ENCODE results near the gene NT5C. TPM values are rescaled to one million over a fixed set of nuclear protein-coding genes. Genes with fewer than 3 reads are reported as not detected.
"Not testable (repeated sequence)": the region's sequence is repeated elsewhere in the genome, so short reads cannot be mapped to it uniquely, and the experiment has no call there.

The NT5C gene
- polyA plus RNA-seq (ENCODE audit: insufficient read length) = 48.7 TPM

DNA sequence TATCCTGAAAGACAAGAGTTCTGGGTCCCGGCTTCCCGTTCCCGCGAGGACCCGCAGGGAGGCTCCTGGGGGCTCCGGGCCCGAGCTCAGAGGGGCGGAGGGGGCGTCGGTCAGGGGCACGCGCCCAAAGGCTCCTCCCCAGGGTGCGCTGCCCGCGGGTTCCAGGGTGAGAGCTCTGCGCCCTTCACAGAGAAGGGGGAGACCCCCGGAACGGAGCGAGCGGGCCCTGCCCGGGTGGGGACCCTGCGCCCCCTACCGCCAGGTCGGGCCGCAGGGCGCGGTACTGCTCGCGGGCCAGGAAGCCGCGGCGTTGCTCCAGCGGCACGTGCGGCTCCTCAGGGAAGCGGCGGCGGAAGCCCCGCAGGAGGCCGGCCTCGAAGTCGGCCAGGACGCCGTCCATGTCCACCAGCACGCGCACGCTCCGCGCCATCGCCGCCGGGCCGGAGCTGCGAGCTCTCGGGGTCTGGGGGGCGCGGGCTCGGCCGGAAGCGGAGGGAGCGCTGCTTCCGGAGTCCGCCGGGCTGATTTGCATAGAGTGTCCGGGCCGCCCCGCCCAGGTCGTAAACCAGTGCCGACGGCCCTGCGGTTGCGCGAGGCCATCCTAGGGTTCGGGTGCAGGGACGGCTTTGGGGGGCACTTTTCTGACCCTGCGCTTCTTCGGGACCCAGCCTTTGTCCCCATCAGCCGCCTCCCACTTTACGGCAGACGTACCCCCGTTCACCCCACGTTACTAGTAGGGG lies at the start of gene NT5C:
TSS of gene NT5C (minus strand) at position 465 of the 740 bp plus-strand sequence. CDS start at position 430, 35 bp downstream.
- peak; percentile 91 for DNase-seq

DNA sequence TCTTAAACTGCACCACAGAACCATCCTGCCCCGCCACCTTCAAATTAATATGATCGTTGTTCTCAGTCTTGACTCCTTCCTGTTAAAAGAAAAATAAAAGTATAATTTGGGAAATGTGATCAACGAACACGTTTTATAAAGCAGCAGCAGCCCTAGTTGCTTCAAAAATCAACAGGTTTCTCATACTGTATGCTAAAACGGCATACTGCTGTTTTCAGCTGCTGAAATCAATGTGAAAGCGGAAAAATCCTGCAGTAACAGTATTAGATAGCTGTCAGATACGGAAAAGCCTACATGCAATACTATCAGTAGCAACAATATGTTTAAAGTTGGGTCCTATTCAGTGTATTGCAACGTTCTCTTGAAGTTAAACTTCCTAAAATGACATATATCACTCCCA lies 49.6 kb upstream of the NT5C start:
- no peak for DNase-seq

DNA sequence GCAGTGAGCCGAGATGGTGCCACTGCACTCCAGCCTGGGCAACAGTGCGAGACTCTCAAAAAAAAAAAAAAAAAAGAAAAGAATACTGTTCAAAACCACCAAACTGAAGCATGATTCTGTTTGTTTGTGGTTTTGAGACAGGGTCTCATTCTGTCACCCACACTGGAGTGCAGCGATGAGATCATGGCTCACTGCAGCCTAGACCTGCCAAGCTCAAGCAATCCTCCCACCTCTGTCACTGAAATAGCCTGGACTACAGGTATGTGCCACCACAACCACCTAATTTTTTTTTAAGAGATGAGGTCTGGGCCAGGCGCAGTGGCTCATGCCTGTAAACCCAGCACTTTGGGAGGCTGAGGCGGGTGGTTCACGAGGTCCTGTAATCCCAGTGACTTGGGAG lies 46.9 kb upstream of the NT5C start:
- DNase-seq = no peak

DNA sequence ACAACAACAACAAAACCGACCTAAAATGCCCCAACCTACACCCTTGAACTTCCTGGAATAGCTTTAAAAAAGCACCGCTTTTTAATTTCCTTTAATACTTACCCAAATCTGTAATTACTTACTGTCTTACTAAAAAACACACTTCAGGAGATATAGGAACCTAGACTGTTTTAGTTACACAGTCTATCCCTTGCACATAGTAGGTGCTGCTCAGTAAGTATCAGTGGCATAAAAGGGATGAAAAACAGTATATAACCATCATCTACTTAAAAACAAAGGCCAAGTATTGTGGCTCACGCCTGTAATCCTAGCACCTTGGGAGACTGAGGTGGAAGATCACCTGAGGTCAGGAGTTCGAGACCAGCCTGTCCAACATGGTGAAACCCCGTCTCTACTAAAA lies 45.1 kb upstream of the NT5C start:
- DNase-seq = no peak

DNA sequence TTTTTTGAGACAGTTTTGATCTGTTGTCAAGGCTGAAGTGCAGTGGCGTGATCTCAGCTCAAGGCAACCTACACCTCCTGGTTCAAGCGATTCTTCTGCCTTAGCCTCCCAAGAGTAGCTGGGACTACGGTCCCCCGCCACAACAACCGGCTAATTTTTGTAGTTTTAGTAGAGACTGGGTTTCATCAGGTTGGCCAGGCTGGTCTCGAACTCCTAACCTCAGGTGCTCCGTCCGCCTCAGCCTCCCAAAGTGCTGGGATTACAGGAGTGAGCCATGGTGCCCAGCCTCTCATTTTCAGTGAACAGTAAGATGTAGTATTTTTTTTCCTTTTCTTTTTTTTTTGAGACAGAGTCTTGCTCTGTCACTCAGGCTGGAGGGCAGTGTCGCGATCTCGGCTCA lies 43.5 kb upstream of the NT5C start:
- DNase-seq = no peak

DNA sequence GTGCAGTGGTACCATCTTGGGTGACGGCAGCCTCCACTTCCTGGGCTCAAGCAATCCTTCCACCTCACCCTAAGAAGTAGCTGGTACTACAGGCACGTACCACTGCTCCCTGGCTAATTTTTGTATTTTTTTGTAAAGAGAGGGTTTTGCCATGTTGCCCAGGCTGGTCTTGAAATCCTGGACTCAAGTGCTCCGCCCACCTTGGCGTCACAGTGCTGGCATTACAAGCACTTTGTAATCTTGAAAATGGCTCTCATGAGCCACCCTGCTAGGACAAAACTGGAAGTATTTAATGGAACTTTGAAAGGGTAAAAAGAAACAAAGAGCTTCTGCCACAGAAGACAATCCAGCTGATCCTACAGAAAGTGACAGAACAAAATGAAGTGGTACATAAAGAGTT lies 42.0 kb upstream of the NT5C start:
- DNase-seq = no peak

DNA sequence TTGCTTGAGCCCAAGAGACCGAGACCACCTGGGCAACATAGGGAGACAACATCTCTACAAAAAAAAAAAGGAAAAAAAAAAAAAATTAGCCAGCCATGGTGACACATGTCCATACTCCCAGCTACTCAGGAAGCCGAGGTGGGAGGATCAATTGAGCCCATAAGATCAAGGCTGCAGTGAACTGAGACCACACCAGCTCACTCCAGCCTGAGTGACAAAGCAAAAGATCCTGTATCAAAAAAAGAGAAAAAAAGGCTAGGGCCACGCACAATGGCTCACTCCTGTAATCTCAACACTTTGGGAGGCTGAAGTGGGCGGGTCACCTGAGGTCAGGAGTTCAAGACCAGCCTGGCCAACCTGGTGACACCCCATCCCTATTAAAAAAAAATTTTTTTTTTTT lies 37.5 kb upstream of the NT5C start:
- no peak for DNase-seq

DNA sequence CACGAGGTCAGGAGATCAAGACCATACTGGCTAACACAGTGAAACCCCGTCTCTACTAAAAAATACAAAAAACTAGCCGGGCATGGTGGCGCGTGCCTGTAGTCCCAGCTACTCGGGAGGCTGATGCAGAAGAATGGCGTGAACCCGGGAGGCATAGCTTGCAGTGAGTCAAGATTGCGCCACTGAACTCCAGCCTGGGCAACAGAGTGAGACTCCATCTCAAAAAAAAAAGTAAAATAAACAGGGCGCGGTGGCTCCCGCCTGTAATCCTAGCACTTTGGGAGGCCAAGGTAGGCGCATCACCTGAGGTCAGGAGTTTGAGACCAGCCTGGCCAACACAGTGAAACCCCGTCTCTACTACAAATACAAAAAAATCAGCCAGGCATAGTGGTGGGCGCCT lies 33.1 kb upstream of the NT5C start:
- not testable (repeated sequence) for DNase-seq

DNA sequence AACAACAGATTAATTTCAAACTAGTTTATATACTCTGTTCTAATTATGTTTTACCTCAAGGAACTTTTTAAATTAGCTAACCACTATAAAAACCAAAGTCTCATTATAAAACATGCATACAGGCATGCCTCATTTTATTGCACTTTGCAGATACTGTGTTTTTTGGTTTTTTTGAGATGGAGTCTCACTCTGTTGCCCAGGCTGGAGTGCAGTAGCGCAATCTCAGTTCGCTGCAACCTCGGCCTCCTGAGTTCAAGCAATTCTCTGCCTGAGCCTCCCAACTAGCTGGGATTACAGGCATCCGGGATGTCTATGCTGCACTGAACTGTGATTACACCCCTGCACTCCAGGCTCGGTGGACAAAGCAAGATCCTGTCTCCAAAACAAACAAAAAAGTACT lies 31.5 kb upstream of the NT5C start:
- DNase-seq = no peak

DNA sequence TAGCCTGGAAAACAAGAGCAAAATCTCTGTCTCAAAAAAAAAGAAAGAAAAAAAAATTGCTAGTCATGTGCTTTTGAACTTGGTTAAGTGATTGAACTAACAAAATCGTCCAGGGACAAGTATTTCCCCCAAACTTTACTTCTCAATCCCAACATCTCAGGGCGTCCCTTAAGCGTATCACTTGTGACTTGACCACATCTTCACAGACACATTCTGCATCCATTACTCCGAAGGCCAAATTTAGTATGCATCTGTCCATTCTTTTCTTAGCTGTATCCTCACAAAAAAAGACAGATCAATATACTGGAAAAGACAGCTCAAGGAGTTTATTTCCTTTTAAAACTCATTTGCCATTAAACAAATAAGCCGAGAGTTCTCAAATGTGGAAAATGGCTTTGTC lies 28.7 kb upstream of the NT5C start:
- DNase-seq = no peak

DNA sequence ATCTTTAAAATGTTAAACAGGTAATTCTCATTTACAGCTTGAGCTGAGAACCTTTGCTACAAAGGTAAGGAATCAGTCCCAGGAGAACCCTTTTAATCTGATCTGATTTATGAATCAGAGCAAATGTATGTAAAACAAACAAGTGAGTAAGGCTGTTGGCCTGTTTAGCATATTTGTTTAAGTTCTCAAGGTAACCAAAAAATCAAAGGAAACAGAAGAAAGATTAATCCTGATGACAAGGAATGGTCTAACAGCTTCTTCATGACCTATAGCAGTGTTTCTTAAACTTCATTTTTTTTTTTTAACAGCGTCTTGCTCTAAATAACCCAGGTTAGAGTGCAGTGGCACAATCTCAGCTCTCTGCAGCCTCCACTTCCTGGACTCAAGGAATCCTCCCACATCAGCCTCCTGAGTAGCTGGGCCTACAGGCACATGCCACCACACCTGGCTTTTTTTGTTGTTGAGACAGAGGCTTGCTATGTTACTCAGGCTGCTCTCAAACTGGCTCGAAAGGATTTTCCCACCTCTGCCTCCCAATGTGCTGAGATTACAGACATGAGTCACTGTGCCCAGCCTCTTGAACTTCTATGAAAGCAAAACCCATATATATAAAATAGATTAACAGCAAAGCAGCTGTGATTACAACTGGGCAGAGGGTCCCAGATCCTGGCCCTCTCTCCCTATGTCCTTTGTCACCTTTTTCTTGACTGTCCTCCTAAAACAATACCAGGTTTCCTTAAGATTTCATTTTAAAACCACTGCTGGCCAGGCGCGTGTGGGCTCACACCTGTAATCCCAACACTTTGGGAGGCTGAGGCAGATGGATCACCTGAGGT lies 27.9 kb upstream of the NT5C start:
- DNase-seq = no peak

DNA sequence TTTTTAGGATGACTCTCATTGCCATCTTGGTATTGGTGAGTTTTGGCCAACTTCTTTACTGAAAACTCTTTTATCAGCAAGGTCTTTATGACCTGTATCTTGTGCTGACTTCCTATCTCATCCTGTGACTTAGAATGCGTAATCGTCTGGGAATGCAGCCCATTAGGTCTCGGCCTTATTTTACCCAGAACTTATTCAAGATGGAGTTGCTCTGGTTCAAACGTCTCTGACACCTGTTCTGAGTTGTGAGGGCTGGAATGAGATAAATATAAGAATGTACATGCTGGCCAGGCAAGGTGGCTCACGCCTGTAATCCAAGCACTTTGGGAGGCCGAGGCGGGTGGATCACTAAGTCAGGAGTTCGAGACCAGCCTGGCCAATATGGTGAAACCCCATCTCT lies 26.9 kb upstream of the NT5C start:
- not testable (repeated sequence) for DNase-seq

DNA sequence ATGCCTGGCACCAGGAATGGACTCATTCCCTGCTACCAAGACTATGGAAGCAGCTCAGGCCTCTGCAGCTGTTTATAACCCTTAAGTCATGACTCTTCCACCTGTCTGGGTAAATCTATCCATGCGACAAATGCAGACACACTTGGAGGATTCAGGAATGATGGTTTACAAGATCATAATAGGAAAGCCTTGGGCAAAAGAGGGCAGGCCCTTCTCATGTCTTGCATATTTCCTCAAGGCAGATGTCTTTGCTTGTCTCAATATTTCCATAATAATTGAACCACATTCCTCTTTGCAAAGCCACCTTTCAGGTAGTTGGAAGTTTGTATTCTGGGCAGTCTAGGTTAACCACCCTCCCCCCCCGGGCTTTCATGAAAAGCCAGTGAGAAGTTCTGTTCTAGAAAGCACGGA lies 23.7 kb upstream of the NT5C start:
- DNase-seq = peak; percentile 11

DNA sequence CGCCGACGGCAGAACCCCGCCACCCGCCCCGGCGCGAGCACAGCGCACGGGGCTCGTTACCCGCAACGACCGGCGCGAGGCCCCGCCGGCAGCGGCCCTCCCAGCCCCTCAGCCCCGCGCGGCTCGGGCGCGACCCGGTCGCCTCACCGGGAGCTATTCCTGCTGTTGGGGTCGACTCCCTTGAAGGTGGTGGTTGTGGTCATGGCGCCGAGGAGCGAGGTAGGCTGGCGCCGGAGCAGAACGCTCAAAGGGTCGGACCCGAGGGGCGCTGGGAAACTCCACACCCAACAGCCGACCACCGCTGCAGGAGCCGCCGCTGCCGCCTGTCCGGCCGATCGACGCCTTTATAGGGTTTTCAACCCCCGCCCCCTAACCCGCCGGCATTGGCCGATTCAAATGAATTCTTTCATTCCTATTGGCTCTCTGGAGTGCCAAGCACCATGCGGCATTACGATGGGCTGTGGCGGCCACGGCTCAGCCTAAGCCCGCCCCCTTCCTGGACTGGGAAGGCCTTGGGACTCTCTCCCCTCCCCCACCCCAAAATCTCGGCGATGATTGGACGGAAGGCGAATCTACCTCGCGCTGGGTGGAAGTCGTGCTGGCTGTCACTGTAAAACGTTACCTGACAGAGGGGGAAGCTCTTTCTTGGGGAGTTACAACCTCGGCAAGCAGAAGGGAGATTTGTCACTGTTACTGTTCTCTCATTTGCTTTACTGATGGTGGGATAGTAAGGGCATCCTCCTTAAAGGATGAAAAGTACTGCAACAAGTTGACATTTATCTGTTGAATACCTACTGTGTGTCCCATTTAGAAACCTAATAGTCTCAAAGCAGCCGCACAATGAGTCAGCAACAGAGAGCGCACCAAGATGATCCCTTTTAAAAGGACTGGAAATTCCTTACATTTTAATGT lies 22.9 kb upstream of the NT5C start, which contains the start of gene JPT1:
TSS of gene JPT1 (minus strand) at position 318 of the 912 bp plus-strand sequence. CDS start at position 203, 115 bp downstream.
- peak; percentile 97 for DNase-seq

DNA sequence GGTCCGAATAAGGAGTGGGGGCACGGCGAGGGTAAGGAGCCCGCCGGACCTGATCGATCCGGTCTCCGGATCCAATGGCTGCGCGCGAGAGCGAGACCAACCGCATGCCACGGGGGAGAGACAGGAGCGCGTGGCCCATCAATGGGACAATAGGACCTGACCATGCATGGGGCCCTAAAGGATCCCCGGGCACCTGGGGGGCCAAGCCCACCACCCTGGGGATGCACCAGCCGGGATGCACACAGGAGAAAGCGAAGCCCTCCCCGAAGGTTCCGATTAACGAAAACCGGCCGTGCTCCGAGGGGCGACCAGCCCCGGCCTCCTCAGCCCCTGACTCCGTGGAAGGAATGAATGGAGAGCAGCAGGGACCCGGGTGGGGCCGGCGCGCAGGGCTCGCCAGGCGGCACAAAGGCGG lies 22.2 kb upstream of the NT5C start:
- DNase-seq = no peak

DNA sequence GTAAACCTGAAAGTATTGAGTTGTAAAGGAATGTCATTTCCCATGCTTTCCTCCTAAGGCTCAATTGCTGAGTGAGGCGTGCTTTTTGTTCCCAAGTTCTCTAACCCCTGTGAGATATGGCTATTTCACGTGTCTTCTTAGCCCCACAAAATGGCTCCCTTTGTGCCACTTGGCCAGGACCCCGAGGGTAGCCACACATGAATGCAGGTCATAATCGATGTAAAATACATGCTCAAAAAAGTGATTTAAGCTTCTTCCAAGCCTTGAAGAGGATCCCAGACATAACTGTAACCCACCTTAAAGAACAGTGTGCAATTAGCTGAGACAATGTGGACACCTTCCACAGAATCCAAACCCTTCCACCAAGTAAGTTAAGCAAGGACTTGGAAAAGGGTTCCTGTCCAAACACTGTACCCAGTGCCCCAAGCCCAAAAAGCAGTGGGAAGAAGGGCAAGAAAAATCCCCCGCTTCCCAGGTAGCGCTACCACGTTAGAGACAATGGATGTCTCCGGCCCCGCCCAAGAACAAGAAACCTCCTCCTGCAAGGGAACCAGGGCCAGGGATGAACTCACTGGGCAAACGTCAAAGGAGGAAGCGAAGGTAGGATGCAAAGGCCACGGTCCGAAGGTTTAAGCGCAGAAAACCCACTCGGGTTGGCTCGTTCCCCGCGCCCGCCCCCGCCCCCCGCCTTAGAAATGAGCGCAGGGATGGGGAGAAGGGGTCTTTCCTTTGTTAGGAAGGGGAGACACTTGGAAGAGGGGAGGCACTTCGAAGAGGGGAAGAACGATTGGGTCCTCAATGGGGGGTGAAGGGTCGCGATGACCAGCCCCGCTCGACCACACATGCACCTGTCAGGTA lies 21.6 kb upstream of the NT5C start:
- DNase-seq = no peak

DNA sequence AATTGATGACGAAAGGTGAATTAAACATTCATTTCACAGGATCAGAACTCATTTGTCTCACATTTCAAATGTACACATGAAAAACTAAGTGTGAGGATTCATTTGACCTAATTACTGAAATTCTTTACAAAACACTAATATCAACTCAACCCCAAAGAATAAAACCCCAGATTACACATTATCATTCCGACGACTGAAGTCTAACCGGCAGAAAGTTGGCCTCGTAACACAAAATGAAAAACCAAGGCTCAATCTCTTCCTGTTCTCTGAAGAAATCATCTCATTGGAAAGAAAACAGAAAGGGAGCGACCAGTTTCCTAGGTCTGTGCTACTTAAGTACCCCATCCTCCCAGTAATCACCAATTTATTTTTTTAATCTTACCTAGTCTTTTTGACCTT lies 21.0 kb upstream of the NT5C start:
- no peak for DNase-seq

DNA sequence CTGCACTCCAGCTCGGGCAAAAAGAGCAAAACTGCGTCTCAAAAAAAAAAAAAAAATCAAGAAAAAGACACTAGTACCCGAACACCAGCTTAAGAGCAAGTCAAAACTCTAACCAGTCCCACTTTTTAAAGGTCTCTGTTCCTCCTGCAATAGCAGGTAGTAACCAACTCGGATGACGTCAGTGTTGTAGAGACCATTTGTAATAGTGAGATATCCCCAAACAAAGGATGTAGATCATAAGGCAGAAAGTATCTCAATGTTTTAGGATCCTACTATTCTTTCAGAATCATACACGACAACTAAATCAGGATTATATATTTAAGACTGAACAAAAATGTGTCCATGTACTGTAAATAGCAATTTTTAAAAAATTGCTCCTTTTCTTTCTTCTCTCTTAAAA lies 20.4 kb upstream of the NT5C start:
- no peak for DNase-seq

DNA sequence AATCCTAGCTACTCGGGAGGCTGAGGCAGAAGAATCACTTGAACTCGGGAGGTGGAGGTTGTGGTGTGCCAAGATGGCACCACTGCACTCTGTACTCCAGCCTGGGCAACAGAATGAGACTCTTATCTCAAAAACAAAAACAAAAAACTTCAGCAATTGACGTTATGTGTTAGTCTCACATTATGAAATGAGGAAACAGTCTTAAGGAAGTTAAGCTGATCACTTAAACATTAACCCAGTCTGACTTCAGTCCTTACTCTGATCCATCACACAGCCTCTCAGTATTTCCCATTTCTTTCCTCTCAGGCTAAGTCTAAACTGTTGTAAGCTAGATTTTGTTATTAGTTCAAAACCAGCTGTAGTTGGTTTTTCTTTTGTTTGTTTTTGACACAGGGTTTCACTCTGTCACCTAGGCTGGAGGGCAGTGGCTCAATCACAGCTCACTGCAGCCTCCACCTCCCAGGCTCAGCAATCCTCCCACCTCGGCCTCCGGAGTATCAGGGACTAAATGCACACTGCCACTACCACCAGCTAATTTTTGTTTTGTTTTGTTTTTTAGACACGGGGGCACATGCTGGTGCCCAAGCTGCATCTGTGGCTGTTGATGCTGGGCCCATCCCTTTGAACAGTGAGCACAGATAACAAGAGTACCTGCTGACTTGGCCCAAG lies 16.5 kb upstream of the NT5C start:
- no peak for DNase-seq

DNA sequence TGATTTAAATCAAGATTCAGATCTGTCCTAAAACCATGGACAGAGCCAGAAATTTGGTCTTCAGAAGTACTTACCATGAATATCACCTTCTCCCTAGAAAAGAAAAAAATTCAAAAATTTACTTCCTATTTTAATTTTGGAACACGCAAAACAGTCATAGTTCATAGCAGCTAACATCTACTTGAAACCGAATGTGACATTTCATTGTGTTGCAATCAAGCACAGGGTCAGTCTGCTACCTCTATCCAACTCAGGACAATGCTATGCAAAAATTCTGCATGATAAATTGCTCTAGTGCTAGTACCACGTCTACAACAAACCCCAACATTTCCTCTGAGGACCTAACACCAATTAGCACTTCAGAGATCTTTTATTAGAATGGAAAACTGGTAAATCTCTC lies 15.1 kb upstream of the NT5C start:
- DNase-seq = no peak

Measured in hindlimb muscle (tissue), 1 donor.